Measurements from ENCODE around the gene CDK3. TPM values are rescaled to one million over a fixed set of nuclear protein-coding genes. Genes with fewer than 3 reads are reported as not detected.

Gene CDK3
- total RNA-seq = 10 to 100 TPM in 1 of 5 donors, 1 to 10 TPM in 4; 7.5 to 12.1 (median 9.0) TPM
- 5.5 TPM for total RNA-seq (2013)
- total RNA-seq = 0 to 0.96 (median 0.35) reads per million in 29 experiments

- POLR2A ChIA-PET = interaction anchor here in 1 of 2 donors (0.6 kb wide), 1 partner anchor 180 kb away, joined by 3 read pairs; no protein-coding TSS in a partner anchor
- Histone ChIP-seq H3K4me3 (ENCODE audit: control insufficient read depth in 1 of 2, extremely low read depth in 1 of 2, low read length in 1 of 2) (no peak within 1 kb of the TSS), H3K9me3 (no peaks in the 10 kb centered on the region), H3K36me3 (ENCODE audit: control insufficient read depth in 2 of 2, extremely low read depth in 1 of 2, insufficient read depth in 1 of 2, low read length in 1 of 2) (no peaks in the 10 kb centered on the region), H3K27ac (ENCODE audit: low read length) (no peak within 1 kb of the TSS), H3K27me3 (replicated peaks in 1 of 2; ENCODE audit: control insufficient read depth in 2 of 2, extremely low read depth in 1 of 2, insufficient read depth in 2 of 2, low read length in 1 of 2) (no peaks in the 10 kb centered on the region), H3K4me1 (ENCODE audit: control insufficient read depth in 1 of 2, extremely low read depth in 1 of 2, insufficient read depth in 2 of 2, low read length in 2 of 2) (peaks cover 6 to 15% of the 10 kb centered on the region in 2 experiments)
- H3K36me3 Mint-ChIP-seq = no peaks in the 10 kb centered on the region
- no peak for ATAC-seq (replicated peaks in 1 of 4)
- WGBS (ENCODE audit: insufficient coverage) = 91% methylated on average over 21 of the region's 21 CpGs
- no peak within 1 kb of the TSS for H3K4me3 Mint-ChIP-seq
- CTCF ChIA-PET = interaction anchor here (0.6 to 0.7 kb wide), 4 partner anchors 12 to 223 kb away, joined by 3 read pairs; no protein-coding TSS in a partner anchor
- peaks cover 15 to 24% (median 20%) of the 10 kb centered on the region in 3 donors for H3K4me1 Mint-ChIP-seq
- no peak for DNase-seq
- peak within 1 kb of the TSS in 1 of 2 donors; percentile 44 for H3K27ac Mint-ChIP-seq
- no peaks in the 10 kb centered on the region for H3K9me3 Mint-ChIP-seq
- H3K27me3 Mint-ChIP-seq = no peaks in the 10 kb centered on the region
Observed at GRCh38 chr17:76000755-76001521, at the start of gene CDK3. Gene CDK3, plus strand, starts transcription at chr17:76000855. Its CDS starts 571 bp downstream, at chr17:76001426.

- Mint-ChIP-seq H3K36me3 (peaks cover 38% of the 10 kb centered on the region), H3K4me1 (peaks cover 0 to 4% (median 0%) of the 10 kb centered on the region in 3 donors), H3K27me3 (no peaks in the 10 kb centered on the region), H3K9me3 (no peaks in the 10 kb centered on the region), H3K4me3 (no peak overlapping the region), H3K27ac (no peak overlapping the region)
- Histone ChIP-seq H3K36me3 (ENCODE audit: control insufficient read depth in 2 of 2, extremely low read depth in 1 of 2, insufficient read depth in 1 of 2, low read length in 1 of 2) (peaks cover 18 to 79% of the 10 kb centered on the region in 2 donors), H3K4me3 (ENCODE audit: control insufficient read depth in 1 of 2, extremely low read depth in 1 of 2, low read length in 1 of 2) (no peak overlapping the region), H3K9me3 (no peaks in the 10 kb centered on the region), H3K4me1 (ENCODE audit: control insufficient read depth in 1 of 2, extremely low read depth in 1 of 2, insufficient read depth in 2 of 2, low read length in 2 of 2) (no peaks in the 10 kb centered on the region), H3K27me3 (replicated peaks in 1 of 2; ENCODE audit: control insufficient read depth in 2 of 2, extremely low read depth in 1 of 2, insufficient read depth in 2 of 2, low read length in 1 of 2) (no peaks in the 10 kb centered on the region), H3K27ac (ENCODE audit: low read length) (no peak overlapping the region)
- ChIA-PET CTCF (interaction anchor here (0.6 kb wide), 3 partner anchors 96 to 193 kb away, joined by 3 to 4 read pairs (median 3); no protein-coding TSS in a partner anchor), POLR2A (interaction anchor here in 1 of 2 donors (0.6 kb wide), 1 partner anchor 257 kb away, joined by 3 read pairs; no protein-coding TSS in a partner anchor)
- ATAC-seq (replicated peaks in 1 of 4) (peak in 1 of 4 experiments; percentile 24), DNase-seq (no peak)
- WGBS (ENCODE audit: insufficient coverage) = 84% methylated on average over 3 of the region's 8 CpGs
Observed at GRCh38 chr17:75950855-75951554, 49.6 kb upstream of the CDK3 start.

GRCh38 chr17:75959051-75959838 is 41.4 kb upstream of the CDK3 start:
- peaks cover 3 to 12% (median 11%) of the 10 kb centered on the region in 3 donors for H3K4me1 Mint-ChIP-seq
- no peaks in the 10 kb centered on the region for H3K27me3 Mint-ChIP-seq
- WGBS (ENCODE audit: insufficient coverage) = 92% methylated on average over 2 of the region's 8 CpGs
- peaks cover 28% of the 10 kb centered on the region for H3K36me3 Mint-ChIP-seq
- ATAC-seq (replicated peaks in 1 of 4) (no peak), DNase-seq (no peak)
- no peaks in the 10 kb centered on the region for H3K9me3 Mint-ChIP-seq
- H3K4me3 ChIP-seq (ENCODE audit: control insufficient read depth in 1 of 2, extremely low read depth in 1 of 2, low read length in 1 of 2) = no peak overlapping the region
- no peak overlapping the region for H3K27ac Mint-ChIP-seq
- no peaks in the 10 kb centered on the region for H3K27me3 ChIP-seq (replicated peaks in 1 of 2; ENCODE audit: control insufficient read depth in 2 of 2, extremely low read depth in 1 of 2, insufficient read depth in 2 of 2, low read length in 1 of 2)
- H3K9me3 ChIP-seq = no peaks in the 10 kb centered on the region
- H3K4me1 ChIP-seq (ENCODE audit: control insufficient read depth in 1 of 2, extremely low read depth in 1 of 2, insufficient read depth in 2 of 2, low read length in 2 of 2) = no peaks in the 10 kb centered on the region
- no peak overlapping the region for H3K27ac ChIP-seq (ENCODE audit: low read length)
- POLR2A ChIA-PET = interaction anchor here in 1 of 2 donors (0.5 kb wide), 1 partner anchor 104 kb away, joined by 8 read pairs; the partner anchor contains the start of gene WBP2
- CTCF ChIA-PET = interaction anchor here in 1 of 2 donors (0.6 kb wide), 1 partner anchor 94 kb away, joined by 3 read pairs; no protein-coding TSS in a partner anchor
- H3K36me3 ChIP-seq (ENCODE audit: control insufficient read depth in 2 of 2, extremely low read depth in 1 of 2, insufficient read depth in 1 of 2, low read length in 1 of 2) = peaks cover 12 to 28% of the 10 kb centered on the region in 2 donors
- no peak overlapping the region for H3K4me3 Mint-ChIP-seq

- Mint-ChIP-seq H3K4me1 (peaks cover 3 to 16% (median 14%) of the 10 kb centered on the region in 3 donors), H3K27ac (no peak overlapping the region), H3K9me3 (no peaks in the 10 kb centered on the region), H3K4me3 (no peak overlapping the region), H3K36me3 (peaks cover 31% of the 10 kb centered on the region), H3K27me3 (no peaks in the 10 kb centered on the region)
- no peak overlapping the region for H3K27ac ChIP-seq (ENCODE audit: low read length)
- ChIA-PET POLR2A (no interaction called here), CTCF (interaction anchor here in 1 of 2 donors (0.6 kb wide), 1 partner anchor 88 kb away, joined by 3 read pairs; no protein-coding TSS in a partner anchor)
- no peak overlapping the region for H3K4me3 ChIP-seq (ENCODE audit: control insufficient read depth in 1 of 2, extremely low read depth in 1 of 2, low read length in 1 of 2)
- no peak for DNase-seq
- ATAC-seq (replicated peaks in 1 of 4) = no peak
- peaks cover 11 to 24% of the 10 kb centered on the region in 2 donors for H3K36me3 ChIP-seq (ENCODE audit: control insufficient read depth in 2 of 2, extremely low read depth in 1 of 2, insufficient read depth in 1 of 2, low read length in 1 of 2)
- 97% methylated on average over 7 of the region's 11 CpGs for WGBS (ENCODE audit: insufficient coverage)
- no peaks in the 10 kb centered on the region for H3K27me3 ChIP-seq (replicated peaks in 1 of 2; ENCODE audit: control insufficient read depth in 2 of 2, extremely low read depth in 1 of 2, insufficient read depth in 2 of 2, low read length in 1 of 2)
- H3K9me3 ChIP-seq = no peaks in the 10 kb centered on the region
- no peaks in the 10 kb centered on the region for H3K4me1 ChIP-seq (ENCODE audit: control insufficient read depth in 1 of 2, extremely low read depth in 1 of 2, insufficient read depth in 2 of 2, low read length in 2 of 2)
Observed at GRCh38 chr17:75959839-75960511, 40.7 kb upstream of the CDK3 start.

- no peak overlapping the region for H3K4me3 ChIP-seq (ENCODE audit: control insufficient read depth in 1 of 2, extremely low read depth in 1 of 2, low read length in 1 of 2)
- H3K27ac ChIP-seq (ENCODE audit: low read length) = no peak overlapping the region
- no peak overlapping the region for H3K27ac Mint-ChIP-seq
- DNase-seq (no peak), ATAC-seq (replicated peaks in 1 of 4) (no peak)
- 96% methylated on average over 4 of the region's 6 CpGs for WGBS (ENCODE audit: insufficient coverage)
- H3K27me3 Mint-ChIP-seq = no peaks in the 10 kb centered on the region
- no peaks in the 10 kb centered on the region for H3K9me3 ChIP-seq
- ChIA-PET CTCF (interaction anchor here (0.6 to 0.7 kb wide), 3 partner anchors 25 to 1497 kb away, joined by 3 to 5 read pairs (median 3); no protein-coding TSS in a partner anchor), POLR2A (interaction anchor here (0.6 kb wide), 2 partner anchors 9 to 162 kb away, joined by 3 to 7 read pairs; no protein-coding TSS in a partner anchor)
- H3K27me3 ChIP-seq (replicated peaks in 1 of 2; ENCODE audit: control insufficient read depth in 2 of 2, extremely low read depth in 1 of 2, insufficient read depth in 2 of 2, low read length in 1 of 2) = no peaks in the 10 kb centered on the region
- peaks cover 19% of the 10 kb centered on the region for H3K36me3 Mint-ChIP-seq
- H3K9me3 Mint-ChIP-seq = no peaks in the 10 kb centered on the region
- H3K4me3 Mint-ChIP-seq = no peak overlapping the region
- H3K4me1 Mint-ChIP-seq = peaks cover 13 to 22% (median 18%) of the 10 kb centered on the region in 3 donors
- peaks cover 0 to 9% of the 10 kb centered on the region in 2 donors for H3K36me3 ChIP-seq (ENCODE audit: control insufficient read depth in 2 of 2, extremely low read depth in 1 of 2, insufficient read depth in 1 of 2, low read length in 1 of 2)
- H3K4me1 ChIP-seq (ENCODE audit: control insufficient read depth in 1 of 2, extremely low read depth in 1 of 2, insufficient read depth in 2 of 2, low read length in 2 of 2) = no peaks in the 10 kb centered on the region
Observed at GRCh38 chr17:75965468-75965867, 35.2 kb upstream of the CDK3 start.
